Adrenal gland (tissue), 12 donors: Measurements from ENCODE around the gene SH3BP2. TPM values are rescaled to one million over a fixed set of nuclear protein-coding genes. Genes with fewer than 3 reads are reported as not detected.

Experiments used
- DNase-seq, 7 donors: peaks; one replicate each; pipeline ENCODE4 v3.0.0-alpha.2; 2019 to 2020
- H3K27ac ChIP-seq, 5 donors: fragments of 200-600 bp; sonication (generic) in 4 of 5; 1 replicate in 3 of 5; 2 replicates in 2 of 5; pipeline versions ENCODE4 v1.5.1 to v1.8.0; 2016 to 2020; ENCODE audit warnings: mild to moderate bottlenecking in 1 of 5
- H3K27me3 ChIP-seq: fragments of 200-600 bp; 2 replicates; pipeline ENCODE4 v1.8.0; 2021
- H3K36me3 ChIP-seq, 2 donors: fragments of 200-600 bp; replicated peaks in 1 of 2; 1 replicate in 1 of 2; 2 replicates in 1 of 2; pipeline versions ENCODE4 v1.5.1 to v1.8.0; 2018 to 2022
- H3K4me1 ChIP-seq, 2 donors: fragments of 200-600 bp; replicated peaks in 1 of 2; 1 replicate in 1 of 2; 2 replicates in 1 of 2; pipeline versions ENCODE4 v1.5.1 to v1.8.0; 2018 to 2021
- H3K4me3 ChIP-seq, 4 donors: fragments of 200-600 bp; sonication (generic) in 3 of 4; one replicate each; pipeline ENCODE4 v1.5.1; 2016 to 2018
- H3K9me3 ChIP-seq, 3 donors: fragments of 200-600 bp; sonication (generic) in 1 of 3; replicated peaks in 1 of 3; 1 replicate in 2 of 3; 2 replicates in 1 of 3; pipeline versions ENCODE4 v1.5.1 to v1.8.0; 2016 to 2021
- POLR2A ChIP-seq, 2 donors: fragments of 450-650 bp; IDR thresholded peaks; one replicate each; pipeline ENCODE4 v1.6.1; 2017; ENCODE audit warnings: antibody characterized with exemption in 2 of 2, mild to moderate bottlenecking in 2 of 2, moderate library complexity in 1 of 2
- WGBS, 4 donors: extraction: QIAGEN DNeasy Blood & Tissue Kit in 2 of 4; methylation state at CpG; one replicate each; pipeline versions ENCODE4 v1.1.5 to v1.1.7; 2013 to 2017; 5-methylcytosine and 5-hydroxymethylcytosine counted together
- intact Hi-C, 2 donors: fragments of 100-400 bp; cut with DNase I; formaldehyde crosslinking; loops; one replicate each; pipeline versions ENCODE4 v1.14.1 to v1.15.0; 2022 to 2023
- polyA plus RNA-seq, 3 donors: library from polyadenylated mRNA; stranded (reverse); fragments of 200-250 nt in 2 of 3; fragments of 350-450 nt in 1 of 3; fragmentation: Illumina TruSeq in 1 of 3; extraction: RNeasy Lipid Tissue Mini Kit (QIAGEN cat#74804) in 1 of 3; gene quantifications; one replicate each; pipeline ENCODE4 v1.2.3, GENCODE V29; 2013 to 2014
- total RNA-seq, 9 donors: library from RNA; depleted of rRNA in 4 of 9; stranded (reverse); fragments of >200 nt in 4 of 9; fragments of 120-200 nt in 1 of 9; fragmentation: NEBNext Ultra II Directional in 1 of 9; extraction: Animal tissue kit (Norgen Biotek cat#: 25700) in 1 of 9; gene quantifications; one replicate each; pipeline versions ENCODE4 v1.1.0 to v1.2.4, GENCODE V29; 2013 to 2023
- TF ChIP-seq, protein P1 (sequence below), 6 experiments: fragments of 450-650 bp in 4 of 6; fragments of 200-600 bp in 2 of 6; sonication (generic) in 1 of 6; IDR thresholded peaks; 1 replicate in 5 of 6; 2 replicates in 1 of 6; pipeline versions ENCODE4 v1.5.1 to v1.8.0; 2016 to 2021; ENCODE audit warnings: antibody characterized with exemption in 6 of 6, mild to moderate bottlenecking in 2 of 6, moderate library complexity in 1 of 6
- donor health status: healthy with polysubstance abuse.
- donor health status: Bipolar disorder and iron deficiency.
- donor health status: DM: yes; HTN: yes; CAD: no.
- donor health status: DM: no; HTN: no; CAD: no.
- donor health status: DM: no; HTN: no; CAD: no.
- donor health status: DM: yes; HTN: yes; CAD: no.

Gene SH3BP2
- total and polyA plus RNA-seq, 12 donors = 7.7 to 160 (median 36.3) TPM

DNA sequence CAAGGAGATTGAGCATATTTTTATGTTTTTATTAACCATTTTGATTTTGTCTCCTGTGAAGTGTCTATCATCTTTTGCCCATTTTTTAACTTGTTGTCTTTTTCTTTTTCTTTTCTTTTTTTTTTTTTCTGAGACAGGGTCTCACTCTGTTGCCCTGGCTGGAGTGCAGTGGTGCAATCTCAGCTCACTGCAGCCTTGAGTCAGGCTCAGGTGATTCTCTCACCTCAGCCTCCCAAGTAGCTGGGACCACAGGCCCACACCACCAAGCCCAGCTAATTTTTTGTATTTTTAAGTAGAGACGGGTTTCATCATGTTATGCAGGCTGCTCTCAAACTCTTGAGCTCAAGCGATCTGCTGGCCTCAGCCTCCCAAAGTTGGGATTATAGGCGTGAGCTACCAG, 46.2 kb downstream of the SH3BP2 start:
- intact Hi-C loops = no loop called here
- 90 to 94% (median 92%) methylated on average over 3 of the region's 3 CpGs for WGBS, 4 donors
- Histone ChIP-seq H3K4me1 (peaks cover 8 to 26% of the 10 kb centered on the region in 2 donors), H3K27me3 (no peaks in the 10 kb centered on the region), H3K4me3 (no peak overlapping the region), H3K9me3 (no peaks in the 10 kb centered on the region), H3K36me3 (peaks cover 0 to 11% of the 10 kb centered on the region in 2 donors), H3K27ac (no peak overlapping the region)
- TF ChIP-seq, protein P1, sequence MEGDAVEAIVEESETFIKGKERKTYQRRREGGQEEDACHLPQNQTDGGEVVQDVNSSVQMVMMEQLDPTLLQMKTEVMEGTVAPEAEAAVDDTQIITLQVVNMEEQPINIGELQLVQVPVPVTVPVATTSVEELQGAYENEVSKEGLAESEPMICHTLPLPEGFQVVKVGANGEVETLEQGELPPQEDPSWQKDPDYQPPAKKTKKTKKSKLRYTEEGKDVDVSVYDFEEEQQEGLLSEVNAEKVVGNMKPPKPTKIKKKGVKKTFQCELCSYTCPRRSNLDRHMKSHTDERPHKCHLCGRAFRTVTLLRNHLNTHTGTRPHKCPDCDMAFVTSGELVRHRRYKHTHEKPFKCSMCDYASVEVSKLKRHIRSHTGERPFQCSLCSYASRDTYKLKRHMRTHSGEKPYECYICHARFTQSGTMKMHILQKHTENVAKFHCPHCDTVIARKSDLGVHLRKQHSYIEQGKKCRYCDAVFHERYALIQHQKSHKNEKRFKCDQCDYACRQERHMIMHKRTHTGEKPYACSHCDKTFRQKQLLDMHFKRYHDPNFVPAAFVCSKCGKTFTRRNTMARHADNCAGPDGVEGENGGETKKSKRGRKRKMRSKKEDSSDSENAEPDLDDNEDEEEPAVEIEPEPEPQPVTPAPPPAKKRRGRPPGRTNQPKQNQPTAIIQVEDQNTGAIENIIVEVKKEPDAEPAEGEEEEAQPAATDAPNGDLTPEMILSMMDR (IDR thresholded peaks at IDR 0.05) = no peak
- no peak for TF ChIP-seq POLR2A (IDR thresholded peaks at IDR 0.05)
- DNase-seq = peak in 1 of 7 donors; percentile 5

DNA sequence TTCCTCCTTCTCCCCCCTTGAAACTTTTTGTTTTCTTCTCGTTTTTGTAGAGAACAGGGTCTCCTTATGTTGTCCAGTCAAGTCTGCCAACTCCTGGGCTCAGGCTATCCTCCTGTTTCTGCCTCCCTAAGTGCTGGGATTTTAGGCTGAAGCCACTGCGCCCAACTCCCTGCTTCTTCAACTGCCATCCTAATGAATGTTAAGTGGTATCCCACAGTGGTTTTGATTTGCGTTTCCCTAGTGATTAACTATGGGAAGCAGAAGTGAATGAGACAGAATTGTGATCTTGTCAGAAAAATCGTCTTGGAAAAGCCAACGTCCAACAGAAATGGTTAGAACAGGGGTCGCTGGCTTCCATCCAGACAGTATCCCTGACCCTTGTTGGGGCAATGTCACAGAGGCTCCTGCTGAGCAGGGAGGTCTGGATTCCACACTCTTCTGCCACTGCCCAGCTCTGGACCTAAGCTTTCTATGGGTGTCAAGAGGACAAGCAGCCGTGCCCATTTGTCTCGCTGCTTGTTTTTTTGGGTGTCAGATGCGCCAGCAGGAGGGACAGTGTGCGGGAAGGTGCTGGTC, 49.9 kb downstream of the SH3BP2 start:
- intact Hi-C loops = loop anchor here (10.0 kb wide), 2 partner anchors 52 to 92 kb away; no protein-coding TSS in a partner anchor
- TF ChIP-seq POLR2A (IDR thresholded peaks at IDR 0.05) = no peak
- TF ChIP-seq, protein P1 (IDR thresholded peaks at IDR 0.05) = no peak

DNA sequence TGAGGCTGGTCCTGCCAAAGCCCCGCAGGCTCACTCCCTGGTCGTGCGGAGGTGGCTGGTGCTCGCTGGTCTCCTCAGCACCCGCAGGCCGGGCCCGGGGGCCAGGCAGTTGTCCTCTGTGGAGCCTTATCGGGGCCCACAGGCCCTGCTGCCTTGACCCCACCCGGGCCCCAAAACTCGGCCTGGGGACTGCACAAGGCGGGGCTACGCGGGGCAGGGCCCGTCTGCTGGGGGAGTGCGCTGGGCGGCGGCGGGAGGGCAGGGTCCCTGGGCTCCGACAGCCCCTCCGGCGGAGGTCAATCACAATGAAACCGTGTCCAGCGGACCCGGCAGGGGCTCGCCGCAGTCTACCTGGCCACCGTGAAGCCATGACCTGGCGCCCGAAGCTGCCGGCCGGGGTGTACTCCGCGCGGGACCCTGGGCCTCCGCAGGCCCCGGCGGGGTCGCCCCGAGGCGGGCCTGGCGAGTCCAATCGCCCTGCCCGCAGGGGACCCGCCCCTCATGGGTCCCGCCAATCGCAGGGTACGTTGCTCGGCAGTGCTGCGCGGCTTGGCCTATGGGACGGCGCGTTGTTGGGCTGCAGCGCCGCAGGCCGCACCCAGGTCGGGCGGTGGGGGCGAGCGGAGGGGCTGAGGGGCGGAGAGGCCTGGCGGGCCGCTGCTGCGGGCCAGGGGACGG, 50.5 kb downstream of the SH3BP2 start, which contains the start of gene ADD1:
Gene ADD1, plus strand, starts transcription at position 582 of the 678 bp plus-strand sequence. CDS start 32,072 bp downstream, outside the sequence.
- Histone ChIP-seq H3K9me3 (no peaks in the 10 kb centered on the region), H3K4me3 (peak within 1 kb of the TSS; percentile 1 to 78 (median 54)), H3K36me3 (no peaks in the 10 kb centered on the region), H3K4me1 (peaks cover 14 to 42% of the 10 kb centered on the region in 2 donors), H3K27ac (peak within 1 kb of the TSS; percentile 3 to 95 (median 84)), H3K27me3 (no peaks in the 10 kb centered on the region)
- peak; percentile 91 to 97 (median 91) for DNase-seq
- peak; percentile 74 to 81 for TF ChIP-seq POLR2A (IDR thresholded peaks at IDR 0.05)
- TF ChIP-seq, protein P1 (IDR thresholded peaks at IDR 0.05) = no peak
- WGBS, 4 donors = 0 to 1% (median 0%) methylated on average over 7 to 65 of the region's 65 CpGs
- intact Hi-C loops = loop anchor here (10.0 kb wide), 2 partner anchors 51 to 91 kb away; no protein-coding TSS in a partner anchor

More for the DNA sequence above, 49.9 kb downstream of the SH3BP2 start:
- WGBS, 4 donors = 17 to 36% (median 18%) methylated on average over 6 to 10 of the region's 10 CpGs
- H3K4me1 ChIP-seq = peaks cover 18 to 40% of the 10 kb centered on the region in 2 donors
- H3K36me3 ChIP-seq = no peaks in the 10 kb centered on the region
- H3K4me3 ChIP-seq = peak overlapping the region in 3 of 4 donors; percentile 48 to 78 (median 60)
- H3K9me3 ChIP-seq = no peaks in the 10 kb centered on the region
- H3K27ac ChIP-seq = peak overlapping the region in 4 of 5 donors; percentile 63 to 95 (median 87)
- H3K27me3 ChIP-seq = no peaks in the 10 kb centered on the region
- DNase-seq = peak in 2 of 7 donors; percentile 13 to 71

DNA sequence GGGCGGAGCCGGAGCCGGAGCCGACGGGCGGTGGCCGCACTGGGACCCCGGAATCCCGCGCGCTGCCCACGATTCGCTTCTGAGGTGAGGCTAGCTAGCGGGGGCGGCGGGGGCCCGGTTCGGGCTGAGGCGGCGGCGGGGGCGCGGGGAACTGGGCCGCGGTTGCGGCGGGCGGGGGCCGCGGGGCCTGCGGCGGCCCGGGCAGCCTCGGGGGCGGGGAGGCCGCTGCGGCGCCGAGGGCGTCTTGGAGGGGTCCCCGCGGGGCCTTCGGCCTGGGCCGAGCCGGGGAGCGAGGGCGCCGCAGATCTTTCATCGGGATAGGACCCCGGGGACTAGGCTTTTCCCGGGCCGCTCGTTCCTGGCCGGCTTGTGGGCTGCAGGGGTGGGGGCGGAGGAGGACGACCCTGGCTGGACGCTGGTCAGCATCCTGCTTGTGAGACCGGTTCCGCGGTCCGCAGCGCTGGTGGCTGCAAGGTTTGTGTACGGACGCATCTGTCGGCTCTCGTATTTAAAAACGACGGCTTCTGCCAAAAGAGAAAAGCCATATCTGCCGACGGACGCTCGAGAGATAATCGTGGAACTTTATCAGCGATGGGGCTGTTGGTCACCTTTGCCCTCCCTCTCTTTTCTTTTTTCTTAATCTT, 51.2 kb downstream of the SH3BP2 start:
- H3K36me3 ChIP-seq = no peaks in the 10 kb centered on the region
- peaks cover 18 to 48% of the 10 kb centered on the region in 2 donors for H3K4me1 ChIP-seq
- H3K4me3 ChIP-seq = peak overlapping the region; percentile 1 to 78 (median 48)
- DNase-seq = peak; percentile 46 to 76 (median 62)
- H3K27ac ChIP-seq = peak overlapping the region; percentile 3 to 95 (median 84)
- TF ChIP-seq POLR2A (IDR thresholded peaks at IDR 0.05) = no peak
- TF ChIP-seq, protein P1 (IDR thresholded peaks at IDR 0.05) = no peak
- WGBS, 4 donors = 0 to 1% (median 0%) methylated on average over 17 to 70 of the region's 74 CpGs
- intact Hi-C loops = loop anchor here (10.0 kb wide), 2 partner anchors 51 to 91 kb away; no protein-coding TSS in a partner anchor
- H3K27me3 ChIP-seq = no peaks in the 10 kb centered on the region
- no peaks in the 10 kb centered on the region for H3K9me3 ChIP-seq
